Inferior parietal cortex (tissue), 1 donor: ENCODE measurements around the gene URB2.
"Not testable (repeated sequence)": the region's sequence is repeated elsewhere in the genome, so short reads cannot be mapped to it uniquely, and the experiment has no call there.

Source experiments
- DNase-seq: peaks from one replicate; pipeline ENCODE4 v3.0.0-alpha.2; 2016; ENCODE audit errors: extremely low spot score

Gene URB2

DNA sequence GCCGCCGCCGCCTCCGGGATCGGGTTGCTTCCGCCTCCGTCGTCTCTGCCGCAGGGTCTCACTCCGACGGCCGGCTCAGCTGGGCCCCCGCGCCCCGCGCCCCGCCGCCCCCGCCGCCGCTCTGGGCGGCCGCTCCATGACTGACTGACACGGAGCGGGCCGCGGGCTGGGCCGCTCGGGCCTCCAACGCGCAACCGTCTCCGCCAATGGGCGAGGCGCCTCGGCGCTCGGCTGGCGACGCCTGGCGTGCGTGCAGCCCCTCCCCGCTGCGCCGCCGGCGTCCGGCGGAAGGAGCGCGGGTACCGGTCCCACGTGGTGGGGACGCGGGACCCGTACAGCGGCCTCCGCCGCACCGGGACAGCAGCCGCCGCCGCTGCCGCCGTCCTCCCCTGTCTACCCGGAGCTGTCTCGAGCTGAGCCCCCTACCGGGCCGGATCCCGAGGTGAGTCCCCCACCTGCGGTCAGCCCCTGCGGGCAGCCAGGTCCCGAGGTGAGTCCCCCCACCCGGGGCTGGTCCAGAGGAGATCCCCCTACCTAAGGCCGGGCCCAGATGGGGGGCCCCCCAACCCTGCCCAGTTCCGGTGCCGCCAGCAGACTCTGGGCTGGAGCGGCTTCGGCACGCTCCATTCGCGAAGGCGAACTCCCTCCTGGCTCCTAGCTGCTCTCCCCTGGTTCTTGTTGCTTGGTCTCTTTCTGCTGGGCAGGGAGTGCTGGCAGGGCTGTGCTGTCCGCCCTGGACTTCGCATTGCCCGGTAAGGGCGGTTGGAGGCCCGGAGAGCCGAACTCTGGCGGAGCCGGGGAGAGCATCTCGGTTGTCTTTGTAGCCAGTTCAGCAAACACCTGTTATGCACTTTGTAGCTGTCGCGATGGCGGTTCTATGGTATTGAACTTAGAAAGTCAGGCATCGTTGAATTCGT is at the start of gene URB2, which contains the start of gene TAF5L:
Gene URB2 (plus strand): TSS at position 333 of the 917 bp plus-strand sequence. CDS start 1,387 bp downstream, outside the sequence.
Gene TAF5L (minus strand): TSS at position 208 of the 917 bp plus-strand sequence. CDS start 11,640 bp downstream, outside the sequence.
- DNase-seq: peak; percentile 85

GRCh38 chr1:229578168-229579058 is 47.6 kb upstream of the URB2 start:
- DNase-seq: no peak

DNA sequence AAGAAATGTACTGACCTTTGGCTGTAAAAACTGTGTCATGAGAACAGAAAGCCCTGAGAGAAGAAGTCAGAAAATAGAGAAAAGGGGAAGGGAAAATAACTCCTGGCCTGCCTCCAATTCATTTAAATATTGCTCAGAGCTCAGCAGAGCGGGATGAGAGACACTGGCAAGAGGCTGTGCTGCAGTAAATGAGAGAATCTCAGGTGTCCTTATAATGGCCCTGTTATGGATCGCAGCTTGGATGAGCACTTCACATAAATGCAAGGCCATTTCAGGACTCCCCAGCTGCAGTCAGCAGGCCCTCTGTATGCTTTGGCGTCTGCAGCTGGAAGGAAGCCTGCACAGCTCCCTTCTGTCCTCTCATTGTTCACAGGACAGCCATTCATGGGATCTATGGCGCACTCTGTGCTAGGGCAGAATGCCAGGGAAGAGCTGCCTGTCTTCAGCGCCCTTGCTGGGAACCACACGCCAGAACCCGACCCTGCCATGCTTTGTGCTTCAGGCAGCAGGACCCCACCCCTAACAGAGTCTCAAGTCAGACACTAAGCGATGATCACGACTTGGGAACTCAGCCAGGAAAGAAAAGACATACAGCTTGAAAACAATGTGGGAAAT is 46.9 kb upstream of the URB2 start:
- peak; percentile 90 for DNase-seq

DNA sequence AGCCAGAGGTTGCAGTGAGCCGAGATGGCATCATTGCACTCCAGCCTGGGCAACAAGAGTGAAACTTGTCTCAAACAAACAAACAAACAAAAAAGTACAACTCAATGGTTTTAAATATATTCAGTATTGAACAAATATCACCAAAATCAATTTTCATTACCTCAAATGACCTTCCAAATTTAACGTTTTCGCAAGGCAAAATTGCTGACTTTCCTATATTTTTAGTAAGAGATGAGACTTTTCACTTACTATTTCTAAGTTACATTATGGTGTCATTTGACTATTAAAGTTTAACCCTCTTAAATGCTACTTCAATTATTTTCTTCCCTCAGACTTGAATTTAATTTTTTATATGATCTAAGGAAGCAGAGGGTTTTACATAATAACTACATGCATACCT is 44.6 kb upstream of the URB2 start:
- DNase-seq: no peak

GRCh38 chr1:229582011-229582694 is 43.9 kb upstream of the URB2 start:
- no peak for DNase-seq

DNA sequence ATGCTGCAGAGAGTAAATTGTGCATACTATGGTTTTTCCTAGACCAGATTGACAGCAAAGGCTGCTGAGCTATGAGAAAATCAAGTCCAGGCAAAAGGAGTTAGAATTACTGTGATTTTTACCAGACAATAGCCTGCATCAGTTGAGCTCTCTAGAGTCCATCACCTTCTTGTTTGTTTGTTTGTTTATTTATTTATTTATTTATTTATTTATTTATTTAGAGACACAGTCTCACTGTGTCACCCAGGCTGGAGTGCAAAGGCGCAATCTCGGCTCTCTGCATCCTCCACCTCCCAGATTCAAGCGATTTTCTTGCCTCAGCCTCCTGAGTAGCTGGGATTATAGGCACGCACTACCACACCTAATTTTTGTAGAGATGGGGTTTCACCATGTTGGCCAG is 43.3 kb upstream of the URB2 start:
- DNase-seq: no peak

- DNase-seq: no peak
These were observed 40.7 kb upstream of the URB2 start for GRCh38 chr1:229585338-229585737.

DNA sequence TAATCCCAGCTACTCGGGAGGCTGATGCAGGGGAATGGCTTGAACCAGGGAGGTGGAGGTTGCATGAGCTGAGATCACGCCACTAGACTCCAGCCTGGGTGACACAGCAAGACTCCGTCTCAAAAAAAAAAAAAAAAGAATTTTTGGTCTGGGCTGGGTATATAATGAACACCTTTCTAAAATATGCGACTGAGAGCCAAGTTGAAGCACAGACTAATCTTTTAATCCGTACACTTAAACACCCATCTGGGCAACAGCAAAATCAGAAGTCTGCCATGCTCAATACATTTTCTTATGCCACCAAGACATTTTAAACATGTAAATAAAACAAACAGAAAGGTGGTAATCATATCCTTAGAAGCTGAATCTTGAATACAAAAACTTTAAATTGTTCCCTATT is 35.9 kb upstream of the URB2 start:
- no peak for DNase-seq

DNA sequence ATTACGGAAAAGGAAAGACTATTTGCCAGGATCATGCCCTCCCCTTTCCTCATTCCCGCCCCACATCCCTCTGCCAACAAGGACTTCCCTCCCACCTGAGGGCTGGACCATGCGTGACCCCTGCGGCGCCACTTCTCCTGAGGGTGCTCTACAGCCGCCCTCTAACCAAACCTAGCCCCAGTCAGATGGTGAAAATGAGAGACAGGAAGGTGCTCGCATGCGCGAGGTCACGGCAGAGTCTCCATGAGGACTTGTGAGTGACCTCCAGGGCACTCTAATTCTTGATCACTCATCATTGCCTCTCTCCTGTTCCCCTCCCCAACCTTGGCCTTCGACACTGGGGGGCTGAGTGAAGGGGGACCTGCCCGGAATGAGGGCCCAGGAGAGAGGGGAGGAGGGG is 32.2 kb upstream of the URB2 start:
- DNase-seq: no peak

- no peak for DNase-seq
These were observed 31.6 kb upstream of the URB2 start for GRCh38 chr1:229594227-229595008.

GRCh38 chr1:229595876-229596275 is 30.2 kb upstream of the URB2 start:
- not testable (repeated sequence) for DNase-seq

DNA sequence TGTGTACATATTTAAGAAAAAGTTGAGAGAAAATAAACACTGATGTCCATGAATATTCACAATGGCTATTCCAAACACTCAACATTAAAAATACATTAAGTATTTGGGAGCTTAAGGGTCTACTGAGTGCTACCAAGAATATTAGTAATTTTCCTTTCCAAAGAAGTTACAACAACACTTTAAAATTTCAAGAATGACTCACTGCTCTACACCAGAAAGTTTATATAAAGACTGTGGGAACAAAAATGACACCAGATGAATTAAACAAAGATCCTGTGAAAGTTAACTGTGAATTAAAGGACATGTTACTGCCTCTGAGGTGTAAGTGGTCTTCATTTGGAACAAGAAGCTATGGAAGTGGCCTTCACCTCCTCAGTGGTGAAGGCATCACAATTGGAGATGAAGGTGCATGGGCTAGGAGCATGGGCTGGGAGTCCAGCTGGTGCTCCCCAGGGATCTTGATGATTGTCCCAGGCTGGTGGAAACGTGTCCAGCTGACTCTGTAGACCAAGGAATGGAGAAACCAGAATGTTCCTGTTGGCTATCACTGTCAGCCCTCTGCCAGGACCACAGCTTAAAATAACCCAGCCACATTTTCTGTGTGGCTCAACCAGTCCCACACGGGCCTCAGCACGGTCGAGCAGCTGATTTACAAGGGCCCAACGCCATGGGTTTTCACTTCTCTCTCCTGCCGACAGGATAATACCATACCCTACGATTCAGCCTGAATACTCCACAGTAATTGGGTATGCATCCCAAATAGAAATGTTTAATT is 28.9 kb upstream of the URB2 start:
- peak; percentile 10 for DNase-seq

GRCh38 chr1:229597877-229598276 is 28.2 kb upstream of the URB2 start:
- peak; percentile 11 for DNase-seq

- no peak for DNase-seq
These were observed 26.7 kb upstream of the URB2 start for GRCh38 chr1:229599218-229599954.

DNA sequence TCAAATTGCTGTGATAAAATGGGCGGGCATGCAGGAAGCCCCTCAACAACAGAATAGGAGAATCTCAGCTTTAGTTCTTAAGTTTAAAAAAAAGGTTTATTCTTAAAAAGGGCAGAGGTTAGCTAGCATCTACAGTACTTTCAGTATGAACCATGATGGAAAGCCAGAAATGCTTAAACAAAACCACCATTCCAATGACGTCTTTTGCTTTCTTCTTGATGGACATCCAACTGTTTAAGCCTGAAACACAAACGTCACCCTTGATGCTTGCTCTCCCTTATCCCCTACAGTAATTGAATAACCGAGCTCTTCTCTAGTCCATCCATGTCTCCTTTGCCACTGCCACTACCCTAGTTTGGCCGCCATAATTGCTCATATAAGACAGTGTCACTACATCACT is 25.8 kb upstream of the URB2 start:
- no peak for DNase-seq

- no peak for DNase-seq
These were observed 22.6 kb upstream of the URB2 start for GRCh38 chr1:229603371-229604005.

GRCh38 chr1:229607370-229607769 is 18.7 kb upstream of the URB2 start:
- no peak for DNase-seq

DNA sequence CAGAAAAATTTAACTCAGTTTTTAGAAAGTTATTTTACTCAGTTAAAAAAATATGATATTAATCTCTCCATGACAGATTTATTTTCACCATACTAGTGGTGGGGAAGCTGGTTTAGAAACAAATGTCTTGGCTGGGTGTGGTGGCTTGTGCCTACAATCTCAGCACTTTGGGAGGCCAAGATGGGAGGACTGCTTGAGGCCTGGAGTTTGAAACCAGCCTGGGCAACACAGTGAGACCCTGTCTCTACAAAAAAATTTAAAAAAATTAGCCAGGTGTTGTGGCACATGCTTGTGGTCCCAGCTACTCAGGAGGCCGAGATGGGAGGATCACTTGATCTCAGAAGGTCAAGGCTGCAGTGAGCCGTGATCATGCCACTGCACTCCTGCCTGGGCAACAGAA is 17.5 kb upstream of the URB2 start:
- no peak for DNase-seq

DNA sequence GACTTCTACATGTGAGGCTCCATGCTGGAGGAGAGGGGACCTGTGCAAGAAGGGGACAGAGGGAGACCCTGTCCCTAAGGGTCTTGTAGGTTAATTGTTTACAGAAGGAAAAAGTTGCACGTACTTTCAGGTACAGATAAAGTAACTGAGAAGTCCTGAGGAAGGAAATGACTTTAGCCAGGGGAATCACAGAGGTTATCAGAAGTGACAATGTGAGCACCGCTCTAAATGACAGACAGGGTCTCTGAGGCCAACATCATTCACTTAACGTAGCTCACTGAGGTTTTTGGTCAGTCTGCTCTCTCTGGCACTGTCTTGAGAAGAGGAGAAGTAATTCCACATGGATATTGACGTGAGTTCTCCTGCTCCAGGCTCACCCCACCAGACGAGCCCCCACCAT is 12.1 kb upstream of the URB2 start:
- DNase-seq: no peak
